ENCODE data around the gene TMEM106A. TPM values are rescaled to one million over a fixed set of nuclear protein-coding genes. Genes with fewer than 3 reads are reported as not detected.
"Not testable (repeated sequence)": the region's sequence is repeated elsewhere in the genome, so short reads cannot be mapped to it uniquely, and the experiment has no call there.

TMEM106A gene
- 10 to 100 TPM; 11.9 to 17.0 TPM for total RNA-seq

GRCh38 chr17:43211480-43212402 is at the start of gene TMEM106A:
Gene TMEM106A, plus strand, starts transcription at chr17:43211875. Its CDS starts 1,167 bp downstream, at chr17:43213042.
- Mint-ChIP-seq H3K9me3 (no peaks in the 10 kb centered on the region), H3K27ac (peak within 1 kb of the TSS; percentile 91 to 97), H3K36me3 (peaks cover 19% of the 10 kb centered on the region in 2 donors)
- DNase-seq (ENCODE audit: low spot score in 2 of 2) (peak; percentile 74 to 81), ATAC-seq (peak; percentile 95)

GRCh38 chr17:43165971-43166370 is 45.7 kb upstream of the TMEM106A start:
- not testable (repeated sequence) for H3K27ac Mint-ChIP-seq; H3K9me3 Mint-ChIP-seq; H3K36me3 Mint-ChIP-seq; DNase-seq (ENCODE audit: low spot score in 2 of 2); ATAC-seq

- ATAC-seq = peak; percentile 16 to 19
- Mint-ChIP-seq H3K36me3 (no peaks in the 10 kb centered on the region), H3K9me3 (no peaks in the 10 kb centered on the region), H3K27ac (no peak overlapping the region)
- peak in 1 of 2 donors; percentile 6 for DNase-seq (ENCODE audit: low spot score in 2 of 2)
Measured at GRCh38 chr17:43169561-43170139, 42.0 kb upstream of the TMEM106A start.

- Mint-ChIP-seq H3K36me3 (no peaks in the 10 kb centered on the region), H3K27ac (no peak overlapping the region), H3K9me3 (no peaks in the 10 kb centered on the region)
- peak; percentile 80 to 90 for DNase-seq (ENCODE audit: low spot score in 2 of 2)
- peak; percentile 81 to 87 for ATAC-seq
Measured at GRCh38 chr17:43170140-43170765, 41.4 kb upstream of the TMEM106A start.

- H3K9me3 Mint-ChIP-seq = no peaks in the 10 kb centered on the region
- H3K36me3 Mint-ChIP-seq = peaks cover 0 to 6% of the 10 kb centered on the region in 2 donors
- ATAC-seq = peak; percentile 78 to 83
- H3K27ac Mint-ChIP-seq = no peak within 1 kb of the TSS
- peak; percentile 94 to 98 for DNase-seq (ENCODE audit: low spot score in 2 of 2)
Measured at GRCh38 chr17:43170766-43171585, 40.7 kb upstream of the TMEM106A start, which contains the start of gene NBR1. Gene NBR1, plus strand, starts transcription at chr17:43171214. Its CDS starts 4,586 bp downstream, at chr17:43175800.

GRCh38 chr17:43171586-43172487 is 39.8 kb upstream of the TMEM106A start:
- ATAC-seq = no peak
- Mint-ChIP-seq H3K36me3 (peaks cover 0 to 6% of the 10 kb centered on the region in 2 donors), H3K27ac (no peak overlapping the region), H3K9me3 (no peaks in the 10 kb centered on the region)
- no peak for DNase-seq (ENCODE audit: low spot score in 2 of 2)

- DNase-seq (ENCODE audit: low spot score in 2 of 2) = no peak
- H3K36me3 Mint-ChIP-seq = peaks cover 0 to 6% of the 10 kb centered on the region in 2 donors
- no peaks in the 10 kb centered on the region for H3K9me3 Mint-ChIP-seq
- ATAC-seq = peak in 1 of 2 donors; percentile 3
- H3K27ac Mint-ChIP-seq = peak overlapping the region; percentile 89 to 93
Measured at GRCh38 chr17:43175213-43176118, 36.2 kb upstream of the TMEM106A start.

GRCh38 chr17:43176119-43176570 is 35.5 kb upstream of the TMEM106A start:
- Mint-ChIP-seq H3K9me3 (no peaks in the 10 kb centered on the region), H3K27ac (peak overlapping the region; percentile 89 to 93), H3K36me3 (peaks cover 0 to 6% of the 10 kb centered on the region in 2 donors)
- ATAC-seq = peak in 1 of 2 donors; percentile 4
- DNase-seq (ENCODE audit: low spot score in 2 of 2) = no peak

GRCh38 chr17:43183921-43184320 is 27.8 kb upstream of the TMEM106A start:
- no peak for ATAC-seq
- peaks cover 8 to 11% of the 10 kb centered on the region in 2 donors for H3K36me3 Mint-ChIP-seq
- no peak for DNase-seq (ENCODE audit: low spot score in 2 of 2)
- H3K9me3 Mint-ChIP-seq = no peaks in the 10 kb centered on the region
- H3K27ac Mint-ChIP-seq = no peak overlapping the region

GRCh38 chr17:43186656-43187055 is 25.0 kb upstream of the TMEM106A start:
- peaks cover 8 to 15% of the 10 kb centered on the region in 2 donors for H3K36me3 Mint-ChIP-seq
- H3K27ac Mint-ChIP-seq; DNase-seq (ENCODE audit: low spot score in 2 of 2); ATAC-seq; H3K9me3 Mint-ChIP-seq: not testable (repeated sequence)

GRCh38 chr17:43193251-43193650 is 18.4 kb upstream of the TMEM106A start:
- peaks cover 15 to 20% of the 10 kb centered on the region in 2 donors for H3K36me3 Mint-ChIP-seq
- H3K27ac Mint-ChIP-seq = no peak overlapping the region
- no peak for DNase-seq (ENCODE audit: low spot score in 2 of 2)
- ATAC-seq = no peak
- H3K9me3 Mint-ChIP-seq = no peaks in the 10 kb centered on the region

- peak; percentile 50 to 96 for ATAC-seq
- Mint-ChIP-seq H3K36me3 (peaks cover 10 to 33% of the 10 kb centered on the region in 2 donors), H3K9me3 (no peaks in the 10 kb centered on the region), H3K27ac (peak overlapping the region; percentile 74 to 96)
- no peak for DNase-seq (ENCODE audit: low spot score in 2 of 2)
Measured at GRCh38 chr17:43199633-43200032, 12.0 kb upstream of the TMEM106A start.

GRCh38 chr17:43200127-43200526 is 11.5 kb upstream of the TMEM106A start:
- H3K36me3 Mint-ChIP-seq = peaks cover 10 to 33% of the 10 kb centered on the region in 2 donors
- ATAC-seq (peak; percentile 9 to 57), DNase-seq (ENCODE audit: low spot score in 2 of 2) (no peak)
- no peaks in the 10 kb centered on the region for H3K9me3 Mint-ChIP-seq
- H3K27ac Mint-ChIP-seq = peak overlapping the region; percentile 74 to 96

- peak overlapping the region in 1 of 2 donors; percentile 44 for H3K27ac Mint-ChIP-seq
- not testable (repeated sequence) for DNase-seq (ENCODE audit: low spot score in 2 of 2); H3K9me3 Mint-ChIP-seq; ATAC-seq
- peaks cover 0 to 19% of the 10 kb centered on the region in 2 donors for H3K36me3 Mint-ChIP-seq
Measured at GRCh38 chr17:43203013-43203412, 8.7 kb upstream of the TMEM106A start.

Data from activated naive CD4-positive, alpha-beta T cell treated with anti-CD3 and anti-CD28 coated beads, Interleukin-2, amount 50 U/mL, for 72 hours (primary cell).